ENCODE measurements around the gene ING5.
"Not testable (repeated sequence)": the region's sequence is repeated elsewhere in the genome, so short reads cannot be mapped to it uniquely, and the experiment has no call there.

Gene ING5

GRCh38 chr2:241743008-241743407 is 41.2 kb downstream of the ING5 start:
- not testable (repeated sequence) for DNase-seq

DNA sequence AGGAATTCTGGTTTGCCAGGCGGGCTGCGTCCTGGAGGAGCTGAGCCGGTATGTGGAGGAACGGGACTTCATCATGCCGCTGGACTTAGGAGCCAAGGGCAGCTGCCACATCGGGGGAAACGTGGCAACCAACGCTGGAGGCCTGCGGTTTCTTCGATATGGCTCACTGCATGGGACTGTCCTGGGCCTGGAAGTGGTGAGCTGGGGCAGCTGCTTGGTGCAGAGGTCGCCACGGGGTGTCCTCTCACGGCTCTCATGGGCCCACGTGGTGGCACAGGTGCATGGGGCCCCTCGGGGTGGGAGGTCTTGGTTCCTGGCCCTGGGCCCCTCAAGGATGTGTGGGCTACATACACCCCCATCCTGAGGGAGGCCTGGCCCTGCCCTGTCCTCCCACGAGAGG is 41.8 kb downstream of the ING5 start:
- DNase-seq = no peak

GRCh38 chr2:241744028-241744754 is 42.4 kb downstream of the ING5 start:
- no peak for DNase-seq

DNA sequence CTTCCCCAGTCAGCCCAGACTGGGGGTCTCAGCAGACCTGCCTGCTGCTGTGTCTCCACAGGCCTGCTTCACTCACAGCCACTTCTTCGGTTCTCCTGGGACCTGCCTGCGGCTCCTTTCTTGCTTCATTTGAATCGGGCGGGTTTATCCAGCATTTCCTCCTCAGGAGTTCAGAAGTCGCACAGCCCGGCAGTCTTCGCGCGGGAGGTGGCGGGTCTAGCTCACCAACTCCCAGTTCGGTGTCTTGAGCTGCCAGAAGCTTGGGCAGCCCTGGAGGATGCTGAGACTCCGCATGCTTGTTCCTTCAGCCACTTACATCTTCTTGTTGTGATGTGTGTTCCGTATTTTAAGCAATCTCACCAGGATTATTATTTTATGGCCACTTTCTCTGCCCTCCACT is 43.4 kb downstream of the ING5 start:
- no peak for DNase-seq

DNA sequence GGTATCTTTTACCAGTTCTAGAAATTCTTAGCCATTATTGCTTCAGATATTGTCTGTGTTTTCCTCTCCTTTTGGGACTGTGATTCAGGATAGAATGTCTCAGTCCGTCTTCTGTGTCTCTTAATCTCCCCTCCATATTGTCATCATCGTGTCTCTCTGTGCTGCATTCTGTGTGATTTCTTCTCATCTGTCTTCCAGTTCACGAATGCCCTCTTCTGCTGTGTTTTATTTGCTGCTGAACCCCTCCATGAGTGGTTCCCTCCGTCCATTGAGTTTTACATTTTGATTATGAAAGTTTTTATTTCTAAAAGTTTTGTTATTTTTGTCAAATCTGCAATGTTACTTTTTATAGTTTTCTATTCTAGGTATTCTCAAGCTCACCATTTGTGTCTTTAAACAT is 44.2 kb downstream of the ING5 start:
- DNase-seq = no peak

- DNase-seq = no peak
Measured at GRCh38 chr2:241748468-241749256, 46.8 kb downstream of the ING5 start.

DNA sequence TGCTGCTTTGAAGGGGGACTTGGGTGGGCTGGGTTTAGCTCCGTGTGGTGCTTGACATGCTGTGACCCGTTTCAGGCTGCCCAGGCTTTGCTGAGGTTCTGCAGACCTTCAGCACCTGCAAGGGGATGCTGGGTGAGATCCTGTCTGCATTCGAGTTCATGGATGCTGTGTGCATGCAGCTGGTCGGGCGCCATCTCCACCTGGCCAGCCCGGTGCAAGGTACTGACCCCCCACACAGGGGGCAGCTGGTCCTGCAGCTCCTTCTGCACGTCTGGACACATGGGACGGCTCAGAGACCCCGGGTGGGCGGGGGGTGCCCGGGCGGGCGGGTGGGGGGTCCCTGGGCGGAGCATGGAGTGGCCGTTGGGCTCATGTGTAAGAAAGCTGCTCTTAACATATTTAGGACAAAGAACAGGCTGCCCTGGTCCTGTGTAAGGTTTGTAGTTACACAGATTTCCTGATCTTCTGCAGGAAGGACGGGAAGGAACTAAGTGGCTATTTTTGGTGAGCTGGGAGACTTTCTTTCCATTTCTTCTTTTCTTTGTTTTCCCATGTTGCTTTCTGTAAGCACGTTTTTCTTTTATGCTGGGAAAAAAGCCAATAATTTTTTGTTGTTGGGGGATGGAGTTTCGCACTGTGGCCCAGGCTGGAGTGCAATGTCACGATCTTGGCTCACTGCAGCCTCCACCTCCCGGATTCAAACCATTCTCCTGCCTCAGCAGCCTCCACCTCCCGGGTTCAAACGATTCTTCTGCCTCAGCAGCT is 48.4 kb downstream of the ING5 start:
- no peak for DNase-seq

- DNase-seq = no peak
Measured at GRCh38 chr2:241751152-241751551, 49.3 kb downstream of the ING5 start.

GRCh38 chr2:241751776-241752175 is 49.9 kb downstream of the ING5 start:
- no peak for DNase-seq

GRCh38 chr2:241752253-241752652 is 50.4 kb downstream of the ING5 start:
- no peak for DNase-seq

- no peak for DNase-seq
Measured at GRCh38 chr2:241752689-241753276, 50.9 kb downstream of the ING5 start.

DNA sequence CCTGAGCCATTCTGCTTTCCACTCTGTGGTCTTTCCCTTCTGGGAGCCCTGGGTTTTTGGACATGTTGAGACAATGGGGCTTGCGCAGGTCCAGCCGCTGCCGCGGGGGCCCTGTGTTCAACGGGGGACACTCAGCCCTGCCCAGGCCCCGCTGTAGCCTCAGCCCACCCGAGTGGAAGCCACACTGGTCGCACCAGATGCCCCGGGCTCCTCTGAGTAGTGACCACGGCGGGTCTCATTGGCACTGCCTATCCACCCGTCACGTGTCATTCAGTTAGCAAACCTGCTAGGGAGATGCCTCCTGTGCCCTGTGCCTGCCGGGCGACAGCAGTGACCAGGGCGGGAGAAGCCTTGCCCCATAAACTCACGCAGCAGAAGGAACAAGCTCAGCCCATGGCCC is 51.7 kb downstream of the ING5 start:
- DNase-seq = no peak

GRCh38 chr2:241754042-241754441 is 52.2 kb downstream of the ING5 start:
- no peak for DNase-seq

GRCh38 chr2:241755166-241755565 is 53.3 kb downstream of the ING5 start:
- no peak for DNase-seq

DNA sequence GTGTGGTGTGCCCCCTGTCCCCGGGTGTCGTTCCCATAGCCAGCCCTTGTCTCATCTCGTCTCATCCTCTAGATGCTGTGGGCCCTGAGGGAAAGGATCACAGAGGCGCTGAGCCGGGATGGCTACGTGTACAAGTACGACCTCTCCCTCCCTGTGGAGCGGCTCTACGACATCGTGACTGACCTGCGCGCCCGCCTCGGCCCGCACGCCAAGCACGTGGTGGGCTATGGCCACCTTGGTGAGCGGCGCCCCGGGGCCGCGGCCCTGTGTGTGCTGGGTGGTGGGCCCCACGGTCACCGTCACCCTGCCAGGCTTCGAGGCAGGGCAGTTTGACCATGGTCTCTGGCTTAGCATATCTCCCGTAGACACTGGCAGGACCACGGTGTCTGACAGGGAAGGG is 53.9 kb downstream of the ING5 start:
- DNase-seq = no peak

GRCh38 chr2:241759067-241759807 is 57.4 kb downstream of the ING5 start:
- no peak for DNase-seq

DNA sequence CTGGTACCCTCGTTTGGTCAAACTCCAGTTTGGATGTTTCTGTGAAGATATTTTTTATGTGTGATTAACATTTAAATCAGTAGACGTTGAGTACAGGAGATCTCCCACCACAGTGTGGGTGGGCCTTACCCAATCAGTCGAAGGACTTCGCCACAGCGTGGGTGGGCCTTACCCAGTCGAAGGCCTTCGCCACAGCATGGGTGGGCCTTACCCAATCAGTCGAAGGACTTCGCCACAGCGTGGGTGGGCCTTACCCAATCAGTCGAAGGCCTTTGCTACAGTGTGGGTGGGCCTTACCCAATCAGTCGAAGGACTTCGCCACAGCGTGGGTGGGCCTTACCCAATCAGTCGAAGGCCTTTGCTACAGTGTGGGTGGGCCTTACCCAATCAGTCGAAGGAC is 58.1 kb downstream of the ING5 start:
- not testable (repeated sequence) for DNase-seq

GRCh38 chr2:241760301-241760771 is 58.5 kb downstream of the ING5 start:
- DNase-seq = no peak

GRCh38 chr2:241762321-241762932 is 60.6 kb downstream of the ING5 start:
- DNase-seq = no peak

- no peak for DNase-seq
Measured at GRCh38 chr2:241762933-241763369, 61.1 kb downstream of the ING5 start.

DNA sequence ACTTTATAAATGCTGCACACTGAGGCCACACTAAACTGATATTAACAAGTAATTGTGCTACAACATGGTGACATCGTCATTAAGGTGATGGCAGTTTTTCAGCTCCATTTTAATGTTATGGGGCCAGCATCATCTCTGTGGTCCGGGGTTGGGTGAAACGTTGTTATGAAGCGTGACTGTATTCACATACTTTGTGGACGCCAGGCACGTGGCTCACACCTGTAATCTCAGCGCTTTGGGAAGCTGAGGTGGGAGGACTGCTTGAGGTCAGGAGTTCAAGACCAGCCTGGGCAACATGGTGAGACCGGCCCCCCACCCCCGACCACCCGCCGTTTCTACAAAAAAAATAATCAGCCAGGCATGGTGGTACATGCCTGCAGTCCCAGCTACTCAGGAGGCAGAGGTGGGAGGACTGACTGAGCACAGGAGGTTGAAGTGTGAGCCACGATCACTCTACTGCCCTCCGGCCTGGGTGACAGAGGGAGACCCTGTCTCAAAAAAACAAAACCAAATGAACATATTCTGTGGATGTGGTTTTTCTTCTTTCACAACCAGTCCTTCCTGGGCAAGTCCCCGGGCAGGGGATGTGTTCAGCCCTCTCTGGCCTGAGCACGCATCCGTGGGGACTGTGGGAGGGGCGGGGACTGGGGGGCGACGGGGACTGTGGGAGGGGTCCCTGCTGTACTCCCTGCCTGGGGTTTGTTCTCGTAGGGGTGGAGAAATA is 61.9 kb downstream of the ING5 start:
- DNase-seq = no peak

Measured in NCI-H2171 treated with DMSO at 0.1 percent for 48 hours (cell line).